SK-N-SH treated with all-trans-retinoic acid at 6 μM for 48 hours (cell line): ENCODE results near the gene SCN1B.

Experiments used
- ATAC-seq: fragments of 200-7000 bp; cut with Tn5 transposase; 3 replicates; pipeline ENCODE4 v1.9.1; 2020; ENCODE audit warnings: mild to moderate bottlenecking, moderate library complexity
- ARNTL ChIP-seq: fragments of 450-650 bp; formaldehyde crosslinking; IDR thresholded peaks from 2 replicates; pipeline ENCODE4 v1.5.0; 2020; ENCODE audit warnings: low read depth, mild to moderate bottlenecking, moderate library complexity, borderline replicate concordance
- BACH2 ChIP-seq: fragments of 250-450 bp; sonication (Bioruptor Pico); IDR thresholded peaks from 2 replicates; pipeline ENCODE4 v1.9.0; 2021; ENCODE audit warnings: mild to moderate bottlenecking, borderline replicate concordance
- CSDC2 ChIP-seq: fragments of 250-450 bp; sonication (Bioruptor Pico); IDR thresholded peaks from 2 replicates; pipeline ENCODE4 v1.5.0; 2020; ENCODE audit warnings: mild to moderate bottlenecking, moderate library complexity
- CSRNP3 ChIP-seq: fragments of 250-450 bp; sonication (Bioruptor Pico); IDR thresholded peaks from 2 replicates; pipeline ENCODE4 v1.5.1; 2021; ENCODE audit warnings: mild to moderate bottlenecking, moderate library complexity
- ESRRG ChIP-seq: fragments of 250-450 bp; sonication (Bioruptor Pico); IDR thresholded peaks from 2 replicates; pipeline ENCODE4 v1.6.1; 2021; ENCODE audit warnings: mild to moderate bottlenecking
- GLIS3 ChIP-seq: fragments of 250-450 bp; sonication (Bioruptor Pico); IDR thresholded peaks from 2 replicates; pipeline ENCODE4 v1.5.0; 2020; ENCODE audit warnings: mild to moderate bottlenecking, moderate library complexity
- OSR1 ChIP-seq: fragments of 250-450 bp; sonication (Bioruptor Pico); IDR thresholded peaks from 2 replicates; pipeline ENCODE4 v1.8.0; 2022; ENCODE audit warnings: moderate library complexity, mild to moderate bottlenecking, inconsistent platforms
- POU6F1 ChIP-seq: fragments of 250-450 bp; sonication (Bioruptor Pico); IDR thresholded peaks from 2 replicates; pipeline ENCODE4 v1.8.0; 2021; ENCODE audit warnings: low read depth, mild to moderate bottlenecking, moderate library complexity, borderline replicate concordance
- PPARA ChIP-seq: fragments of 250-450 bp; sonication (Bioruptor Pico); IDR thresholded peaks from 2 replicates; pipeline ENCODE4 v1.5.0; 2020; ENCODE audit warnings: mild to moderate bottlenecking, borderline replicate concordance
- RARB ChIP-seq: fragments of 250-450 bp; sonication (Bioruptor Pico); IDR thresholded peaks from 2 replicates; pipeline ENCODE4 v1.8.0; 2021; ENCODE audit warnings: mild to moderate bottlenecking, moderate library complexity
- SNAI2 ChIP-seq: fragments of 250-450 bp; sonication (Bioruptor Pico); IDR thresholded peaks from 2 replicates; pipeline ENCODE4 v1.5.0; 2020; ENCODE audit warnings: mild to moderate bottlenecking, moderate library complexity
- TCF4 ChIP-seq: fragments of 250-450 bp; sonication (Bioruptor Pico); IDR thresholded peaks from 2 replicates; pipeline ENCODE4 v1.8.0; 2021; ENCODE audit warnings: mild to moderate bottlenecking, moderate library complexity, borderline replicate concordance
- TOX ChIP-seq: fragments of 250-450 bp; sonication (Bioruptor Pico); IDR thresholded peaks from 2 replicates; pipeline ENCODE4 v1.8.0; 2021; ENCODE audit warnings: mild to moderate bottlenecking, moderate library complexity, borderline replicate concordance
- TSHZ2 ChIP-seq: fragments of 250-450 bp; sonication (Bioruptor Pico); IDR thresholded peaks from 2 replicates; pipeline ENCODE4 v1.5.0; 2020; ENCODE audit warnings: mild to moderate bottlenecking, moderate library complexity
- ZC3H10 ChIP-seq: fragments of 250-450 bp; sonication (Bioruptor Pico); IDR thresholded peaks from 2 replicates; pipeline ENCODE4 v1.5.1; 2021; ENCODE audit warnings: mild to moderate bottlenecking, moderate library complexity
- ZFP3 ChIP-seq: fragments of 250-450 bp; sonication (Bioruptor Pico); IDR thresholded peaks from 2 replicates; pipeline ENCODE4 v1.5.0; 2020; ENCODE audit warnings: mild to moderate bottlenecking, moderate library complexity
- ZFP30 ChIP-seq: fragments of 450-650 bp; formaldehyde crosslinking; IDR thresholded peaks from 2 replicates; pipeline ENCODE4 v1.5.0; 2022; ENCODE audit warnings: mild to moderate bottlenecking, moderate library complexity
- ZNF565 ChIP-seq: fragments of 450-650 bp; formaldehyde crosslinking; conservative IDR thresholded peaks from 2 replicates; pipeline ENCODE4 v1.5.0; 2020; ENCODE audit warnings: low read depth, mild to moderate bottlenecking, moderate library complexity
- ZNF70 ChIP-seq: fragments of 450-650 bp; formaldehyde crosslinking; IDR thresholded peaks from 2 replicates; pipeline ENCODE4 v1.5.0; 2020; ENCODE audit warnings: mild to moderate bottlenecking, moderate library complexity
- ZNF8 ChIP-seq: fragments of 450-650 bp; formaldehyde crosslinking; IDR thresholded peaks from 2 replicates; pipeline ENCODE4 v1.5.0; 2020; ENCODE audit warnings: mild to moderate bottlenecking, moderate library complexity
- TF ChIP-seq, protein P1 (sequence below): fragments of 250-450 bp; sonication (Bioruptor Pico); IDR thresholded peaks from 2 replicates; pipeline ENCODE4 v1.5.1; 2020; ENCODE audit warnings: low read depth, mild to moderate bottlenecking, moderate library complexity
- TF ChIP-seq, protein P2 (sequence below): fragments of 250-450 bp; sonication (Bioruptor Pico); IDR thresholded peaks from 2 replicates; pipeline ENCODE4 v1.8.0; 2020; ENCODE audit warnings: mild to moderate bottlenecking, moderate library complexity, borderline replicate concordance

The SCN1B gene

GRCh38 chr19:35021016-35021415 is 9.3 kb upstream of the SCN1B start:
- no peak for TF ChIP-seq ZFP3 (CRISPR knock-in tag)
- TF ChIP-seq, protein P1, sequence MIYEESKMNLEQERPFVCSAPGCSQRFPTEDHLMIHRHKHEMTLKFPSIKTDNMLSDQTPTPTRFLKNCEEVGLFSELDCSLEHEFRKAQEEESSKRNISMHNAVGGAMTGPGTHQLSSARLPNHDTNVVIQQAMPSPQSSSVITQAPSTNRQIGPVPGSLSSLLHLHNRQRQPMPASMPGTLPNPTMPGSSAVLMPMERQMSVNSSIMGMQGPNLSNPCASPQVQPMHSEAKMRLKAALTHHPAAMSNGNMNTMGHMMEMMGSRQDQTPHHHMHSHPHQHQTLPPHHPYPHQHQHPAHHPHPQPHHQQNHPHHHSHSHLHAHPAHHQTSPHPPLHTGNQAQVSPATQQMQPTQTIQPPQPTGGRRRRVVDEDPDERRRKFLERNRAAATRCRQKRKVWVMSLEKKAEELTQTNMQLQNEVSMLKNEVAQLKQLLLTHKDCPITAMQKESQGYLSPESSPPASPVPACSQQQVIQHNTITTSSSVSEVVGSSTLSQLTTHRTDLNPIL (CRISPR knock-in tag) = no peak
- TF ChIP-seq TSHZ2 (CRISPR knock-in tag) = no peak
- no peak for TF ChIP-seq RARB
- no peak for TF ChIP-seq ZFP30
- no peak for ATAC-seq

DNA sequence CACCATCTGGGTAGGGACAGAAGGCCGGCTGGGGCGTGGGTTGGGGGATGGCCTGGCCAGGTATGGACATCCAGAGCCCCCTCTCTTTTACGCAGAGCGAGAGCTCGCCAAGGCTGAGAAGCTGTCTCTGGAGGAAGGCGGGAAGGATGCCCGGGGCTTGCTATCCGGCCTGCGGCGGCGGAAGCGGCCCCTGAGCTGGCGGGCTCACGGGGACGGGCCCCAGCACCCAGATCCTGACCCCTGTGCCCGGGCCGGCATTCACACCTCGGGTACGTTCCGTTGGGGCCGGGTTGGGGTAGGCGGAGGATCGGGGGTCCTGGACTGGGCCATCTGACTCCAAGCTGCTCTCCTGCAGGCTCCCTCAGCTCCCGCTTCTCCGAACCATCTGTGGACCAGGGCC is 8.7 kb upstream of the SCN1B start:
- no peak for ATAC-seq
- TF ChIP-seq ZFP3 (CRISPR knock-in tag) = no peak
- no peak for TF ChIP-seq CSRNP3 (CRISPR knock-in tag)
- no peak for TF ChIP-seq TCF4
- TF ChIP-seq ESRRG (CRISPR knock-in tag) = no peak
- no peak for TF ChIP-seq ZC3H10 (CRISPR knock-in tag)
- TF ChIP-seq CSDC2 (CRISPR knock-in tag) = no peak
- no peak for TF ChIP-seq POU6F1
- no peak for TF ChIP-seq OSR1 (CRISPR knock-in tag)
- no peak for TF ChIP-seq SNAI2 (CRISPR knock-in tag)
- no peak for TF ChIP-seq ZNF565
- TF ChIP-seq ZFP30 = no peak
- TF ChIP-seq, protein P2, sequence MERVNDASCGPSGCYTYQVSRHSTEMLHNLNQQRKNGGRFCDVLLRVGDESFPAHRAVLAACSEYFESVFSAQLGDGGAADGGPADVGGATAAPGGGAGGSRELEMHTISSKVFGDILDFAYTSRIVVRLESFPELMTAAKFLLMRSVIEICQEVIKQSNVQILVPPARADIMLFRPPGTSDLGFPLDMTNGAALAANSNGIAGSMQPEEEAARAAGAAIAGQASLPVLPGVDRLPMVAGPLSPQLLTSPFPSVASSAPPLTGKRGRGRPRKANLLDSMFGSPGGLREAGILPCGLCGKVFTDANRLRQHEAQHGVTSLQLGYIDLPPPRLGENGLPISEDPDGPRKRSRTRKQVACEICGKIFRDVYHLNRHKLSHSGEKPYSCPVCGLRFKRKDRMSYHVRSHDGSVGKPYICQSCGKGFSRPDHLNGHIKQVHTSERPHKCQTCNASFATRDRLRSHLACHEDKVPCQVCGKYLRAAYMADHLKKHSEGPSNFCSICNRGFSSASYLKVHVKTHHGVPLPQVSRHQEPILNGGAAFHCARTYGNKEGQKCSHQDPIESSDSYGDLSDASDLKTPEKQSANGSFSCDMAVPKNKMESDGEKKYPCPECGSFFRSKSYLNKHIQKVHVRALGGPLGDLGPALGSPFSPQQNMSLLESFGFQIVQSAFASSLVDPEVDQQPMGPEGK (CRISPR knock-in tag) = no peak
- no peak for TF ChIP-seq ZNF70 (CRISPR knock-in tag)
- TF ChIP-seq ARNTL = no peak
- TF ChIP-seq ZNF8 = no peak
- no peak for TF ChIP-seq RARB
- no peak for TF ChIP-seq BACH2 (CRISPR knock-in tag)
- TF ChIP-seq, protein P1 (CRISPR knock-in tag) = no peak
- TF ChIP-seq PPARA = no peak

GRCh38 chr19:35022460-35022859 is 7.8 kb upstream of the SCN1B start:
- TF ChIP-seq GLIS3 (CRISPR knock-in tag) = no peak
- no peak for TF ChIP-seq ZFP3 (CRISPR knock-in tag)
- no peak for TF ChIP-seq ZNF8
- TF ChIP-seq TOX = no peak
- no peak for TF ChIP-seq SNAI2 (CRISPR knock-in tag)
- no peak for TF ChIP-seq BACH2 (CRISPR knock-in tag)
- ATAC-seq = no peak
